ENCODE results near the gene STXBP1.

Gene STXBP1

GRCh38 chr9:127693143-127693542 is 81.1 kb downstream of the STXBP1 start:
- no peaks in the 10 kb centered on the region for H3K9me3 ChIP-seq (ENCODE audit: insufficient read depth, low read length, severe bottlenecking)
- H3K4me1 ChIP-seq (ENCODE audit: insufficient read depth, low read length): no peaks in the 10 kb centered on the region
- TF ChIP-seq EZH2 (IDR thresholded peaks at IDR 0.05; ENCODE audit: borderline replicate concordance, low read depth, low read length, severe bottlenecking) (no peak), CTCF (IDR thresholded peaks at IDR 0.05; ENCODE audit: borderline replicate concordance, extremely low read depth, low read length, poor library complexity, severe bottlenecking) (no peak)

GRCh38 chr9:127693697-127694096 is 81.6 kb downstream of the STXBP1 start:
- no peak overlapping the region for H3K27ac ChIP-seq (ENCODE audit: low read length)
- H3K9me3 ChIP-seq (ENCODE audit: insufficient read depth, low read length, severe bottlenecking): no peaks in the 10 kb centered on the region
- no peaks in the 10 kb centered on the region for H3K4me1 ChIP-seq (ENCODE audit: insufficient read depth, low read length)
- H3K27me3 ChIP-seq (ENCODE audit: insufficient read depth, low read length, poor library complexity): no peaks in the 10 kb centered on the region
- no peak overlapping the region for H2AFZ ChIP-seq (ENCODE audit: low read depth, low read length)
- TF ChIP-seq CTCF (IDR thresholded peaks at IDR 0.05; ENCODE audit: borderline replicate concordance, extremely low read depth, low read length, poor library complexity, severe bottlenecking) (no peak), EZH2 (IDR thresholded peaks at IDR 0.05; ENCODE audit: borderline replicate concordance, low read depth, low read length, severe bottlenecking) (no peak)
- no peak overlapping the region for H3K9ac ChIP-seq (ENCODE audit: low read depth, low read length)
- no peaks in the 10 kb centered on the region for H3K79me2 ChIP-seq (ENCODE audit: insufficient read depth, low read length)
- no peaks in the 10 kb centered on the region for H4K20me1 ChIP-seq (ENCODE audit: insufficient read depth, low read length)
- no peaks in the 10 kb centered on the region for H3K36me3 ChIP-seq (ENCODE audit: insufficient read depth, low read length)
- H3K4me2 ChIP-seq (ENCODE audit: insufficient read depth, low read length): no peak overlapping the region
- ATAC-seq (ENCODE audit: insufficient read depth, low read depth) (no peak), DNase-seq (no peak)
- no peak overlapping the region for H3K4me3 ChIP-seq (ENCODE audit: low read depth in 1 of 2, low read length in 2 of 2)

More at GRCh38 chr9:127693143-127693542, 81.1 kb downstream of the STXBP1 start:
- H3K9ac ChIP-seq (ENCODE audit: low read depth, low read length): no peak overlapping the region
- no peak overlapping the region for H3K27ac ChIP-seq (ENCODE audit: low read length)
- H3K79me2 ChIP-seq (ENCODE audit: insufficient read depth, low read length): no peaks in the 10 kb centered on the region
- ATAC-seq (ENCODE audit: insufficient read depth, low read depth) (no peak), DNase-seq (no peak)
- H3K4me2 ChIP-seq (ENCODE audit: insufficient read depth, low read length): no peak overlapping the region
- no peak overlapping the region for H3K4me3 ChIP-seq (ENCODE audit: low read depth in 1 of 2, low read length in 2 of 2)
- H2AFZ ChIP-seq (ENCODE audit: low read depth, low read length): no peak overlapping the region
- no peaks in the 10 kb centered on the region for H4K20me1 ChIP-seq (ENCODE audit: insufficient read depth, low read length)
- no peaks in the 10 kb centered on the region for H3K36me3 ChIP-seq (ENCODE audit: insufficient read depth, low read length)
- H3K27me3 ChIP-seq (ENCODE audit: insufficient read depth, low read length, poor library complexity): no peaks in the 10 kb centered on the region

- no peaks in the 10 kb centered on the region for H4K20me1 ChIP-seq (ENCODE audit: insufficient read depth, low read length)
- H3K4me3 ChIP-seq (ENCODE audit: low read depth in 1 of 2, low read length in 2 of 2): no peak overlapping the region
- no peak overlapping the region for H3K4me2 ChIP-seq (ENCODE audit: insufficient read depth, low read length)
- H3K4me1 ChIP-seq (ENCODE audit: insufficient read depth, low read length): no peaks in the 10 kb centered on the region
- H3K9ac ChIP-seq (ENCODE audit: low read depth, low read length): no peak overlapping the region
- no peaks in the 10 kb centered on the region for H3K79me2 ChIP-seq (ENCODE audit: insufficient read depth, low read length)
- no peak for TF ChIP-seq EZH2 (IDR thresholded peaks at IDR 0.05; ENCODE audit: borderline replicate concordance, low read depth, low read length, severe bottlenecking)
- H2AFZ ChIP-seq (ENCODE audit: low read depth, low read length): no peak overlapping the region
- H3K9me3 ChIP-seq (ENCODE audit: insufficient read depth, low read length, severe bottlenecking): no peaks in the 10 kb centered on the region
- no peaks in the 10 kb centered on the region for H3K36me3 ChIP-seq (ENCODE audit: insufficient read depth, low read length)
- no peak for DNase-seq
- H3K27me3 ChIP-seq (ENCODE audit: insufficient read depth, low read length, poor library complexity): no peaks in the 10 kb centered on the region
- ATAC-seq (ENCODE audit: insufficient read depth, low read depth): no peak
- no peak overlapping the region for H3K27ac ChIP-seq (ENCODE audit: low read length)
Measured at GRCh38 chr9:127694890-127695720, 83.0 kb downstream of the STXBP1 start.

GRCh38 chr9:127697575-127697974 is 85.5 kb downstream of the STXBP1 start:
- H4K20me1 ChIP-seq (ENCODE audit: insufficient read depth, low read length): no peaks in the 10 kb centered on the region
- H3K9ac ChIP-seq (ENCODE audit: low read depth, low read length): no peak overlapping the region
- H3K9me3 ChIP-seq (ENCODE audit: insufficient read depth, low read length, severe bottlenecking): no peaks in the 10 kb centered on the region
- H3K27ac ChIP-seq (ENCODE audit: low read length): no peak overlapping the region
- H3K36me3 ChIP-seq (ENCODE audit: insufficient read depth, low read length): no peaks in the 10 kb centered on the region
- ATAC-seq (ENCODE audit: insufficient read depth, low read depth) (no peak), DNase-seq (no peak)
- no peak overlapping the region for H2AFZ ChIP-seq (ENCODE audit: low read depth, low read length)
- H3K27me3 ChIP-seq (ENCODE audit: insufficient read depth, low read length, poor library complexity): no peaks in the 10 kb centered on the region
- no peaks in the 10 kb centered on the region for H3K79me2 ChIP-seq (ENCODE audit: insufficient read depth, low read length)
- no peaks in the 10 kb centered on the region for H3K4me1 ChIP-seq (ENCODE audit: insufficient read depth, low read length)
- H3K4me3 ChIP-seq (ENCODE audit: low read depth in 1 of 2, low read length in 2 of 2): no peak overlapping the region
- no peak overlapping the region for H3K4me2 ChIP-seq (ENCODE audit: insufficient read depth, low read length)
- TF ChIP-seq CTCF (IDR thresholded peaks at IDR 0.05; ENCODE audit: borderline replicate concordance, extremely low read depth, low read length, poor library complexity, severe bottlenecking): no peak
- no peak for TF ChIP-seq EZH2 (IDR thresholded peaks at IDR 0.05; ENCODE audit: borderline replicate concordance, low read depth, low read length, severe bottlenecking)

All from DND-41 (cell line).